ENCODE data around the gene FOXK1.

The FOXK1 gene

DNA sequence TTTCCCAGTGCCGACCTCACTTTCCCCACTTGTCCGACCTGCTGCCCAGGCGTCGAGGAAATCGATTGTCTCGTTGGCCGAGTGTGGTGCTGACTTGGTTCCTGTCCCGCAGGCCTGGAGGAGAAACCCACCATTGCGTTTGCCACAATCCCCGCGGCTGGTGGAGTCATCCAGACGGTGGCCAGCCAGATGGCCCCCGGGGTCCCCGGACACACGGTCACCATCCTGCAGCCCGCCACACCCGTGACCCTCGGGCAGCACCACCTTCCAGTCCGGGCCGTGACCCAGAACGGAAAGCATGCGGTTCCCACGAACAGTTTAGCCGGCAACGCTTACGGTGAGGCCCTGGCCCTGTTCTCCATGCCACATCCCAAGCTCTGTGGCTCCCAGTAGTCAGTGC, 78.9 kb downstream of the FOXK1 start:
- Histone ChIP-seq H3K4me1 (no peaks in the 10 kb centered on the region), H3K36me3 (peaks cover 75% of the 10 kb centered on the region), H3K4me3 (ENCODE audit: low read depth, low read length) (no peak overlapping the region), H3K9me3 (no peaks in the 10 kb centered on the region), H3K27me3 (no peaks in the 10 kb centered on the region)
- TF ChIP-seq, protein P1, sequence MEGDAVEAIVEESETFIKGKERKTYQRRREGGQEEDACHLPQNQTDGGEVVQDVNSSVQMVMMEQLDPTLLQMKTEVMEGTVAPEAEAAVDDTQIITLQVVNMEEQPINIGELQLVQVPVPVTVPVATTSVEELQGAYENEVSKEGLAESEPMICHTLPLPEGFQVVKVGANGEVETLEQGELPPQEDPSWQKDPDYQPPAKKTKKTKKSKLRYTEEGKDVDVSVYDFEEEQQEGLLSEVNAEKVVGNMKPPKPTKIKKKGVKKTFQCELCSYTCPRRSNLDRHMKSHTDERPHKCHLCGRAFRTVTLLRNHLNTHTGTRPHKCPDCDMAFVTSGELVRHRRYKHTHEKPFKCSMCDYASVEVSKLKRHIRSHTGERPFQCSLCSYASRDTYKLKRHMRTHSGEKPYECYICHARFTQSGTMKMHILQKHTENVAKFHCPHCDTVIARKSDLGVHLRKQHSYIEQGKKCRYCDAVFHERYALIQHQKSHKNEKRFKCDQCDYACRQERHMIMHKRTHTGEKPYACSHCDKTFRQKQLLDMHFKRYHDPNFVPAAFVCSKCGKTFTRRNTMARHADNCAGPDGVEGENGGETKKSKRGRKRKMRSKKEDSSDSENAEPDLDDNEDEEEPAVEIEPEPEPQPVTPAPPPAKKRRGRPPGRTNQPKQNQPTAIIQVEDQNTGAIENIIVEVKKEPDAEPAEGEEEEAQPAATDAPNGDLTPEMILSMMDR (IDR thresholded peaks at IDR 0.05; ENCODE audit: low read depth, low read length): no peak
- DNase-seq: no peak

DNA sequence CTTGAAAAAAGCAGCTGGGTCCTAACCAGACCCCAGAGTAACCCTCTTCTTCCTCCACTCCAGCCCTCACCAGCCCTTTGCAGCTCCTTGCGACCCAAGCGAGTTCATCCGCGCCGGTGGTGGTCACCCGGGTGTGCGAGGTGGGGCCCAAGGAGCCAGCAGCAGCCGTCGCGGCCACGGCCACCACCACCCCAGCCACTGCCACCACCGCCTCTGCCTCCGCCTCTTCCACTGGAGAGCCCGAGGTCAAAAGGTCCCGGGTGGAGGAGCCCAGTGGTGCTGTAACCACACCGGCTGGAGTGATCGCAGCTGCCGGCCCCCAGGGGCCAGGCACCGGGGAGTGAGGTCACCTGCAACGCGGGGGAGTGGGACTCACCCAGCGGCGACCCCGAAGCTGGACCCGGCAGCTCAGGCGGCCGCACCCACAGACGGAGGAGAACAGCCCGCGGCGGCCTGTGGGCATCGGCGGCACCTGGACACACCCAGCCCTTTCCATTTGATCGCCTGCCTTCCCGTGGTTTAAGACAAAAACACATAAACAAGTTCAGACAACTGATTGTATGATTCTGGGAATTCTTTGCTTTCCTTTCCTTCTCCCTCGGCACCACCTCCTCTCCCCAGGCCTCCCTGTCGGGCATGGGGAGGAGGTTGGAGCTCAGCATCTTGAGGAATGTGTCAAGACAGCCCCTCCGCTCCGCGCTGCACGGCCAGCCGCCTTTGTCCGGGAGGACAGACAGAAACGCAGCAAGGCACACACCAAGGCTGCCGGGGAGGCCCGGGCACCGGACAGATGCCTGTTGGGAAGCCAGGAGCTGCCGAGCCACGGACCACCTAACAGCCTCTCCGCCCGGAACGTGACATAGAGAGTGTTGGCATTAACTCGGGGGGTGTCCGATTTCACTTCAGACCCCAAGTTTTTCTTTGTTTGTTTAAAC, 80.3 kb downstream of the FOXK1 start:
- no peaks in the 10 kb centered on the region for H3K27me3 ChIP-seq
- peaks cover 76% of the 10 kb centered on the region for H3K36me3 ChIP-seq
- no peak for DNase-seq
- no peaks in the 10 kb centered on the region for H3K4me1 ChIP-seq
- TF ChIP-seq, protein P1 (IDR thresholded peaks at IDR 0.05; ENCODE audit: low read depth, low read length): no peak
- no peak overlapping the region for H3K4me3 ChIP-seq (ENCODE audit: low read depth, low read length)
- H3K9me3 ChIP-seq: no peaks in the 10 kb centered on the region

DNA sequence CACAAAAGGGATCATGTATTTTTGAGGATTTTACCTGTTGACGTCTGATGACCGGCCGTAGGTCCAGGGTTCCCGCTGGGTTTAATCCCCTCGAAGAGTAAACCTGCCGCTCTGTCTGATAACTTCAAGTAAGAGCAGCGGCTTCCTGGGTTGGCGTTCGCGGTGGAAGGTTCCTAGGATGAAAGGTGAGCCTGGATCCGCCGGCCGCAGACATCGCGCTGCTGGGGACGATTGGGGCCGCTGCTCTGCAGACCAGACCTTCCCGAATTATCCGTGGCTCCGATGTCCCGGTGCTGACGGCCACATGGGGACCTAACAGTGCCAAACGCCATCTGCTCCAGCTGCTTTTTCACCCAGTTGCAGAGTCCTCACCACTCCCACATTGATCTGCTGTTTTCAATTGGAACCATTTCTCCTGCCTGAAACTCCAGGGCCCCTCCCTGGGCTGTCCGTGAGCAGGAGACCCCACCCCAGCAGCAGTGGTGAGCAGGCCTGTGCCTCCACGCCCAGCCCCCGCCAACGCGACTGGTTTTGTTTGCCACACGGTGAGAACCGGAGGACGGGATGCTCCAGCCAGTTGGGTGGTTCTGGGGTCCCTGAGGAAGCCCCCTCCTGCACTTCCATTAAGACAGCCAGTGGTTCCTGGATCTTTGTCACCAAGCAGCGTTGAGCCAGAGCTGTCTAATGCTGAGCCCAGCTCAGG, 81.1 kb downstream of the FOXK1 start:
- Histone ChIP-seq H3K4me1 (no peaks in the 10 kb centered on the region), H3K9me3 (no peaks in the 10 kb centered on the region), H3K36me3 (peaks cover 72% of the 10 kb centered on the region), H3K4me3 (ENCODE audit: low read depth, low read length) (no peak overlapping the region), H3K27me3 (no peaks in the 10 kb centered on the region)
- DNase-seq: no peak
- TF ChIP-seq, protein P1 (IDR thresholded peaks at IDR 0.05; ENCODE audit: low read depth, low read length): no peak

DNA sequence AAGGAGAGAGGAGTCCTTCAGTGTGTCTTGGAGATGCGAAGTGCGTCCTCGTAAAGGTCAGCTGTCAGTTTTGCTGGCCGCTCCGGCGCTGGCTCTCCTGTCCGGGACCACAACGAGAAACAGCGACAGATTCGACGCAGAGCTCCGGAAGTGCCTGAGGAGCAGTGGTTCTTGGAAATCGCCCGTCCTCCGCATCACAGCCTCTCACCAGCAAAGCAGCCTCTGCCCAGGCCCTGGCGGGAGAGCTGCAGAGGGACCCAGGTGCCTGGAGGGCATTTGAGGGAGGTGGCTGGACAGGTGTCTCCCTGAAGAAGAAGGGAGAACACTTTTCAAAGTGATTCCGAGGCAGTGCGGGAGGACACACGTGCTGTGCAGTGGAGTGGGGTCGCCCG, 81.7 kb downstream of the FOXK1 start:
- Histone ChIP-seq H3K4me1 (no peaks in the 10 kb centered on the region), H3K27me3 (no peaks in the 10 kb centered on the region), H3K36me3 (peaks cover 71% of the 10 kb centered on the region), H3K9me3 (no peaks in the 10 kb centered on the region), H3K4me3 (ENCODE audit: low read depth, low read length) (no peak overlapping the region)
- TF ChIP-seq, protein P1 (IDR thresholded peaks at IDR 0.05; ENCODE audit: low read depth, low read length): no peak
- no peak for DNase-seq

DNA sequence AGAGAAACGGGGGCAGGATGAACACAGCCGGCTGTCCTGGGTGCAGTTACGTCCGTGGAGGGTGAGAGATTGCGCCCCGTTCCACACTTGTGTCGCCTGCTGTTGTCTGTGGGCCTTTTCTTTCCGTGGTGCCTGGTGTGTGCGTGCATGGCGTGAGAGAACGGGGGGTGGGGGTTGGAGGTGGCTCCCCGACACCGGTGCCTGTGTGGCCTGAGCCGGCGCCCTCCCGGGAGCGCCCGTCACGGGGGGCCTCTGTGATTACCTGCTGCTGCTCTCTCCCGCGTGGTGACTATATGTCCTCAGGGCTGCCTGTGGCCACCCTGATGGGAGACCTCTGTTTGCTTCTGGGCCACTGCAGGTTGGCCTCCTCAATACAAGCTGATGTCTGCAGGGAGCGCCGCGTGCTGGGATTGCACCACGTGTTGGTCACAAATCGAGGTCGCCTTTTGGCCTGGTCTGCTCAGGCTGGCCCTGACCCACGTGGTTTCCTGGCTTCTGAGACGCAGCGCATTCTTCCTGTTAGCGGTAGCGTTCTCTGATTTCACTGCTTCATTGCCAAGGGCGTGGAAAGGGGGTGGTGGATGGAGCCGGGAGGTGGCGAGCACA, 82.4 kb downstream of the FOXK1 start:
- TF ChIP-seq, protein P1 (IDR thresholded peaks at IDR 0.05; ENCODE audit: low read depth, low read length): no peak
- H3K4me3 ChIP-seq (ENCODE audit: low read depth, low read length): no peak overlapping the region

More for the DNA sequence above, 82.4 kb downstream of the FOXK1 start:
- peaks cover 64% of the 10 kb centered on the region for H3K36me3 ChIP-seq
- no peaks in the 10 kb centered on the region for H3K27me3 ChIP-seq
- H3K9me3 ChIP-seq: no peaks in the 10 kb centered on the region
- DNase-seq: no peak
- no peaks in the 10 kb centered on the region for H3K4me1 ChIP-seq
